RWPE1 (cell line): ENCODE data around the gene KRTAP2-2.
"Not testable (repeated sequence)": the region's sequence is repeated elsewhere in the genome, so short reads cannot be mapped to it uniquely, and the experiment has no call there.

Source experiments
- CTCF ChIA-PET: fragments of 350-600 bp; sonication (Branson Sonifier 250); formaldehyde crosslinking; extraction: SDS; loops from one replicate; lab custom pipeline; 2021; lab: Yijun Ruan, JAX
- POLR2A ChIA-PET: fragments of 400-600 bp; formaldehyde crosslinking; extraction: SDS; loops from one replicate; lab custom pipeline; 2020; ENCODE audit warnings: antibody characterized with exemption; ENCODE audit not compliant: low non-redundant PET; lab: Yijun Ruan, JAX
- DNase-seq: peaks from one replicate; pipeline ENCODE4 v3.0.0; 2012; ENCODE audit warnings: low spot score
- H3K27ac ChIP-seq: fragments of 450-650 bp; 2 replicates; pipeline ENCODE4 v1.5.1; 2017
- TF ChIP-seq, protein P1 (sequence below): fragments of 450-650 bp; conservative IDR thresholded peaks from 2 replicates; pipeline ENCODE4 v1.5.1; 2017; ENCODE audit warnings: low read depth, mild to moderate bottlenecking

KRTAP2-2 gene

GRCh38 chr17:41069031-41069430, 14.0 kb upstream of the KRTAP2-2 start:
- no peak overlapping the region for H3K27ac ChIP-seq
- TF ChIP-seq, protein P1, sequence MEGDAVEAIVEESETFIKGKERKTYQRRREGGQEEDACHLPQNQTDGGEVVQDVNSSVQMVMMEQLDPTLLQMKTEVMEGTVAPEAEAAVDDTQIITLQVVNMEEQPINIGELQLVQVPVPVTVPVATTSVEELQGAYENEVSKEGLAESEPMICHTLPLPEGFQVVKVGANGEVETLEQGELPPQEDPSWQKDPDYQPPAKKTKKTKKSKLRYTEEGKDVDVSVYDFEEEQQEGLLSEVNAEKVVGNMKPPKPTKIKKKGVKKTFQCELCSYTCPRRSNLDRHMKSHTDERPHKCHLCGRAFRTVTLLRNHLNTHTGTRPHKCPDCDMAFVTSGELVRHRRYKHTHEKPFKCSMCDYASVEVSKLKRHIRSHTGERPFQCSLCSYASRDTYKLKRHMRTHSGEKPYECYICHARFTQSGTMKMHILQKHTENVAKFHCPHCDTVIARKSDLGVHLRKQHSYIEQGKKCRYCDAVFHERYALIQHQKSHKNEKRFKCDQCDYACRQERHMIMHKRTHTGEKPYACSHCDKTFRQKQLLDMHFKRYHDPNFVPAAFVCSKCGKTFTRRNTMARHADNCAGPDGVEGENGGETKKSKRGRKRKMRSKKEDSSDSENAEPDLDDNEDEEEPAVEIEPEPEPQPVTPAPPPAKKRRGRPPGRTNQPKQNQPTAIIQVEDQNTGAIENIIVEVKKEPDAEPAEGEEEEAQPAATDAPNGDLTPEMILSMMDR = no peak
- CTCF ChIA-PET = no interaction called here
- POLR2A ChIA-PET = no interaction called here
- no peak for DNase-seq

DNA sequence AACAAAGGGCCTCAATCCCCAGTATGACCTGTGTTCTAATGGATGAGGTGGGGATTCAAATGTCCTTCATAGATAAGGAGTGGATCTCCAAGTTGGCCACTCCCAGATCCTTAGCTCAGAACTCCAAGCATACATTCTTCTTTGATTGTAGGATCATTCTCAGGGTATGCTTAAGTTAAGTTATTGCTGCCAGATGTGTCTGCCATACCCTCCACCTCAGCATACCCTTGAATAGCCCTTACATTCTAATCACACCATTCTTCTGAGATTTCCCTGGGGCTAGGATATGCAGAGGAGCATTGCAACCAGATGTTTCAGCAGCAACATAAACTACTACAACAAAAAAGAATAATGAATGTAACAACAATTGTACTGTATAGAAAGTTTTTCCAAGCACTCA, 12.3 kb upstream of the KRTAP2-2 start:
- POLR2A ChIA-PET = no interaction called here
- CTCF ChIA-PET = no interaction called here
- no peak for DNase-seq
- TF ChIP-seq, protein P1 = no peak
- H3K27ac ChIP-seq = no peak overlapping the region

DNA sequence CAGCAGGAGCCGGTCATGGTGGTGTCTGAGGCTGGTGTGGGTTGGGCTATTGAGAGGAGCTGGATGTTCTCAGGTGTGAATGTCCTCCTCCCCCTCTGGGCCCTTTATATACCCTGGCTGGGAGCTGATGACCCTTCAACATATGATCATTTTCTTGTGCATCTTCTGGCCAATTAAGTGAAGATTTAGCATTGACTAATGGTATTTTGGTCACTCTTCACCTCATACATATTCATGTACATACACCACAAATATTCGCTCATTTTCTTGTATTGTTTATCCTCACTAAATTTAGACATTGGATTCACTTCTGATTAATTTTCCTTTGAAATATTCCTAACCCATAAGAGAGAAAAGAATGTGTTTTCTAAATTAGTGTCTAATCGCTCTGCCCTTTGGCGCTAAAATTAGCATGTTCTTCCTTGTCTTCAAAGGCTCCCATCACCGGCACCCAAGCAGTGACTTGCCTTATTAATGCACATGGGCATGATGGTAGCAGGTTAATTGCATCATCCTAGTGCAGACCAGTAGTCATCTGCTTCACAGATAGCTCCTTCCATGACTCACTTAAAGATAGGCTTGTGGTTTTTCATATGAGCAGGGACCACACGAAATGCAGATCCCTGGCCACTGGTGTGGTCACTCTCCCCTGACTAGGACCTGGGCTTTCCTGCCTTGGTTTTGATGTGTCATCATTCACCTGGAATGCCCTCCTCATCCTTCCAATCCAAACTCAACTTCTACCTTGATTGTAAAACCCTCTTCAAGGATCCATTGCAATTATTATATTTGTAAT, 11.0 kb upstream of the KRTAP2-2 start, which contains the start of gene KRTAP2-4:
TSS of gene KRTAP2-4 (minus strand) at position 51 of the 796 bp plus-strand sequence. CDS start at position 17, 34 bp downstream.
- peak; percentile 49 for DNase-seq
- CTCF ChIA-PET = no interaction called here
- POLR2A ChIA-PET = no interaction called here
- TF ChIP-seq, protein P1 = no peak
- no peak within 1 kb of the TSS for H3K27ac ChIP-seq

GRCh38 chr17:41065016-41065689, 10.1 kb upstream of the KRTAP2-2 start:
- H3K27ac ChIP-seq, CTCF ChIA-PET, POLR2A ChIA-PET, DNase-seq: not testable (repeated sequence)

- TF ChIP-seq, protein P1 = no peak
- H3K27ac ChIP-seq = no peak overlapping the region
- ChIA-PET POLR2A (no interaction called here), CTCF (no interaction called here)
- DNase-seq = no peak
These were observed 9.3 kb upstream of the KRTAP2-2 start for GRCh38 chr17:41064301-41064700.

DNA sequence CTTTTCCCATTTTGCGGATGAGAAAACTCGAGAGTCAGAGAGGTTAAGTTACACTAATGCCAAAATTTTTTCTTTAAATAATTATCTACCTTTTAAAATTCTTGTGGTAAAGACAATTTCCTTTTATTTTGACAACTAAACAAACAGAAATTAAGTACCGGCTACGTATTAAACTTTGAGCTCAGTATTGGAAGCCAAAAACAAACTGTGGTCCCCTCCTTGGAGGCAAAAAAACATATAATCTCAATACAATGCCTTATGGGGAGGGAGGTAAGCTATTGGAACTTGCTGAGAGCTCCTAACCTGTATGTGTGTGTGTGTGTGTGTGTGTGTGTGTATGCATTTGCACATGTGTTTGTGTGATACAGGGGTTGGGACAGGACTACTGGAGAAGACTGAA, 8.4 kb upstream of the KRTAP2-2 start:
- CTCF ChIA-PET = interaction anchor here (0.5 kb wide), 1 partner anchor 735 kb away, joined by 3 read pairs; no protein-coding TSS in a partner anchor
- POLR2A ChIA-PET = no interaction called here
- TF ChIP-seq, protein P1 = no peak
- no peak overlapping the region for H3K27ac ChIP-seq
- no peak for DNase-seq

DNA sequence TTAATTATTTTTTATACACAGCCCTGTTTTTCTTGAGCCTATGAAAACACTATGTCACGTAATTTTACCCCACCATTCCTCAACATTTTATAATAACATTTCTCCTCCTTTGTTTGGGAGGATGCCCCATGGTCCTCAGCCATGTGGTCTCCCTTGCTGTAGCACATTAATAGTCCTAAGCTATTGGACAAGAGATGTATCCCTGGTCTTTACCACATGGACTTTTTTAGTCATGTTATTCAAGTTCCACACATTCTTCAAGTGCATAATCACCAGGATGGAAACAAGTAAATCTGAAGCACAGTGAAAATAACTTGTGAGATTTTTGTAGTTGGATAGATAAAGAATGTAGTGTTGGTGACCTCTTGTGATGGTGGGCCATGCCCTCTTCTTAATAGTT, 6.9 kb upstream of the KRTAP2-2 start:
- TF ChIP-seq, protein P1 = no peak
- peak; percentile 54 for DNase-seq
- ChIA-PET CTCF (no interaction called here), POLR2A (no interaction called here)
- no peak overlapping the region for H3K27ac ChIP-seq
